HCT116 (cell line): Measurements from ENCODE around the gene PIGQ. TPM values are rescaled to one million over a fixed set of nuclear protein-coding genes. Genes with fewer than 3 reads are reported as not detected.

ENCODE experiments used
- ATAC-seq: fragments of 200-7000 bp; cut with Tn5 transposase; 2 replicates; pipeline ENCODE4 v1.9.1; 2020; ENCODE audit warnings: mild to moderate bottlenecking, moderate library complexity
- BruUV-seq: library from RNA; stranded (reverse); fragments of 400-500 nt; replicated peaks from 2 replicates; lab custom pipeline; 2021; lab: Mats Ljungman, UMichigan
- CTCF ChIA-PET: fragments of 300-600 bp; sonication (Branson Sonifier 250); formaldehyde crosslinking; loops from one replicate; lab custom pipeline; 2021; ENCODE audit warnings: antibody characterized with exemption; lab: Charles Lee
- POLR2A ChIA-PET: fragments of 300-600, 350-600 bp; sonication (Branson Sonifier 250); formaldehyde crosslinking; loops from one replicate; lab custom pipeline; 2021; ENCODE audit warnings: antibody characterized with exemption; lab: Charles Lee
- RAD21 ChIA-PET, 2 experiments: fragments of 300-600 bp; sonication (Branson Sonifier 250); formaldehyde crosslinking; loops; one replicate each; lab custom pipeline; 2023; ENCODE audit warnings: low total read pairs in 2 of 2; ENCODE audit not compliant: uncharacterized antibody in 2 of 2, unreplicated experiment in 2 of 2, low non-redundant PET in 1 of 2; lab: Charles Lee
- DNase-seq: peaks from one replicate; pipeline ENCODE4 v3.0.0-alpha.2; 2010; ENCODE audit warnings: low read depth, low spot score
- H2AFZ ChIP-seq: fragments of 200-600 bp; shearing (Covaris generic), sonication (generic); 2 replicates; pipeline ENCODE4 v1.6.1; 2017; ENCODE audit warnings: low read depth, mixed run types, mixed read lengths, antibody characterized with exemption, low read length; ENCODE audit not compliant: poor library complexity, severe bottlenecking
- H3K27ac ChIP-seq: 2 replicates; pipeline ENCODE4 v1.5.1; 2012; ENCODE audit warnings: low read depth, low read length
- H3K27me3 ChIP-seq: fragments of 200-600 bp; sonication (generic); 2 replicates; pipeline ENCODE4 v1.6.1; 2016; ENCODE audit warnings: mixed run types, low read length, mixed read lengths; ENCODE audit not compliant: insufficient read depth
- H3K36me3 ChIP-seq, 2 experiments: fragments of 200-500 bp in 1 of 2; fragments of 200-600 bp in 1 of 2; sonication (Bioruptor generic) in 1 of 2; sonication (generic) in 1 of 2; 2 replicates each; pipeline versions ENCODE4 v1.5.1 to v1.6.1; 2014 to 2016; ENCODE audit warnings: low read length in 2 of 2, inconsistent platforms in 1 of 2, mixed read lengths in 1 of 2, mixed run types in 1 of 2; ENCODE audit not compliant: insufficient read depth in 2 of 2, control insufficient read depth in 1 of 2
- H3K4me1 ChIP-seq, 2 experiments: fragments of 200-600 bp in 1 of 2; sonication (generic) in 1 of 2; 2 replicates each; pipeline versions ENCODE4 v1.5.1 to v1.6.1; 2012 to 2017; ENCODE audit warnings: low read length in 2 of 2, inconsistent platforms in 1 of 2, mild to moderate bottlenecking in 1 of 2, mixed read lengths in 1 of 2, mixed run types in 1 of 2, moderate library complexity in 1 of 2; ENCODE audit not compliant: insufficient read depth in 2 of 2, control insufficient read depth in 1 of 2
- H3K4me2 ChIP-seq: fragments of 200-600 bp; sonication (generic); 2 replicates; pipeline ENCODE4 v1.6.1; 2017; ENCODE audit warnings: mixed run types, low read length, mixed read lengths
- H3K4me3 ChIP-seq, 2 experiments: fragments of 200-600 bp in 1 of 2; sonication (generic) in 1 of 2; replicated peaks in 1 of 2; 2 replicates each; pipeline ENCODE4 v1.5.1; 2011 to 2016; ENCODE audit warnings: low read length in 2 of 2, control low read depth in 1 of 2, low read depth in 1 of 2, mild to moderate bottlenecking in 1 of 2, mixed read lengths in 1 of 2, mixed run types in 1 of 2
- H3K79me2 ChIP-seq: fragments of 200-600 bp; sonication (generic); 2 replicates; pipeline ENCODE4 v1.6.1; 2017; ENCODE audit warnings: mild to moderate bottlenecking, mixed run types, low read length, moderate library complexity, mixed read lengths; ENCODE audit not compliant: insufficient read depth
- H3K9ac ChIP-seq: fragments of 200-600 bp; sonication (generic); 2 replicates; pipeline ENCODE4 v1.6.1; 2016; ENCODE audit warnings: low read length, mixed read lengths
- H3K9me2 ChIP-seq: fragments of 200-600 bp; sonication (generic), shearing (Covaris generic); 2 replicates; pipeline ENCODE4 v1.6.1; 2017; ENCODE audit warnings: mixed run types, mild to moderate bottlenecking, moderate library complexity; ENCODE audit not compliant: insufficient read depth
- H3K9me3 ChIP-seq, 2 experiments: fragments of 200-500 bp in 1 of 2; fragments of 200-600 bp in 1 of 2; sonication (Bioruptor generic) in 1 of 2; sonication (generic) in 1 of 2; 2 replicates each; pipeline ENCODE4 v1.6.1; 2014 to 2017; ENCODE audit warnings: low read length in 2 of 2, mixed read lengths in 2 of 2, inconsistent platforms in 1 of 2, low read depth in 1 of 2, mild to moderate bottlenecking in 1 of 2, mixed run types in 1 of 2, moderate library complexity in 1 of 2; ENCODE audit not compliant: control insufficient read depth in 1 of 2, insufficient read depth in 1 of 2
- H4K20me1 ChIP-seq: fragments of 200-600 bp; sonication (generic), shearing (Covaris generic); 2 replicates; pipeline ENCODE4 v1.6.1; 2017; ENCODE audit warnings: mixed run types, mild to moderate bottlenecking, moderate library complexity; ENCODE audit not compliant: insufficient read depth
- CBX3 ChIP-seq: IDR thresholded peaks from 2 replicates; pipeline ENCODE4 v1.6.1; 2012; ENCODE audit warnings: low read depth
- ELF1 ChIP-seq: IDR thresholded peaks from 2 replicates; pipeline ENCODE4 v1.6.1; 2012; ENCODE audit warnings: low read depth, borderline replicate concordance
- EZH2phosphoT487 ChIP-seq: fragments of 200-600 bp; IDR thresholded peaks from 2 replicates; pipeline ENCODE4 v1.6.1; 2018; ENCODE audit warnings: antibody characterized with exemption, borderline replicate concordance
- POLR2A ChIP-seq: IDR thresholded peaks from 2 replicates; pipeline ENCODE4 v1.7.0; 2011; ENCODE audit warnings: borderline replicate concordance; ENCODE audit not compliant: insufficient read depth, insufficient read length; ENCODE audit errors: extremely low read depth
- POLR2AphosphoS5 ChIP-seq: IDR thresholded peaks from 2 replicates; pipeline ENCODE4 v1.6.1; 2011; ENCODE audit warnings: mild to moderate bottlenecking, low read depth, low read length, moderate library complexity
- RAD21 ChIP-seq: IDR thresholded peaks from 2 replicates; pipeline ENCODE4 v1.6.1; 2012; ENCODE audit warnings: low read depth, mild to moderate bottlenecking
- SRF ChIP-seq: IDR thresholded peaks from 2 replicates; pipeline ENCODE4 v1.6.1; 2012; ENCODE audit warnings: low read depth
- TCF7L2 ChIP-seq: IDR thresholded peaks from 2 replicates; pipeline ENCODE4 v1.7.0; 2011; ENCODE audit warnings: borderline replicate concordance, inconsistent platforms; ENCODE audit not compliant: insufficient read depth, insufficient read length; ENCODE audit errors: extremely low read depth
- ZNF274 ChIP-seq: fragments of 200-500 bp; sonication (Bioruptor generic); IDR thresholded peaks from 2 replicates; pipeline ENCODE4 v1.6.1; 2014; ENCODE audit warnings: mild to moderate bottlenecking, low read depth, low read length, inconsistent platforms
- intact Hi-C: fragments of 100-400 bp; cut with micrococcal nuclease; formaldehyde crosslinking; loops from 2 replicates; pipeline ENCODE4 v1.10.0; 2022
- total RNA-seq: library from RNA; stranded (reverse); gene quantifications from one replicate; pipeline ENCODE4 v1.2.1, GENCODE V29; 2021; ENCODE audit not compliant: unreplicated experiment
- TF ChIP-seq, protein P1 (sequence below), 3 experiments: fragments of 200-600 bp in 1 of 3; sonication (generic) in 1 of 3; IDR thresholded peaks in 2 of 3; conservative IDR thresholded peaks in 1 of 3; 2 replicates each; pipeline ENCODE4 v1.5.1; 2012 to 2017; ENCODE audit warnings: low read depth in 2 of 3, low read length in 2 of 3, antibody characterized with exemption in 1 of 3, borderline replicate concordance in 1 of 3, control low read depth in 1 of 3, mild to moderate bottlenecking in 1 of 3, mixed read lengths in 1 of 3, mixed run types in 1 of 3, moderate library complexity in 1 of 3; ENCODE audit not compliant: insufficient read depth in 1 of 3
- TF ChIP-seq, protein P2 (sequence below): IDR thresholded peaks from 2 replicates; pipeline ENCODE4 v1.6.1; 2012
- TF ChIP-seq, protein P3 (sequence below): IDR thresholded peaks from 2 replicates; pipeline ENCODE4 v1.6.1; 2011; ENCODE audit warnings: mild to moderate bottlenecking, low read length, moderate library complexity; ENCODE audit not compliant: insufficient replicate concordance; ENCODE audit errors: extremely low read depth
- TF ChIP-seq, protein P4 (sequence below): IDR thresholded peaks from 2 replicates; pipeline ENCODE4 v1.6.1; 2012

The PIGQ gene
- total RNA-seq, 1 experiment from 2014 or later, result 21.0 TPM

DNA sequence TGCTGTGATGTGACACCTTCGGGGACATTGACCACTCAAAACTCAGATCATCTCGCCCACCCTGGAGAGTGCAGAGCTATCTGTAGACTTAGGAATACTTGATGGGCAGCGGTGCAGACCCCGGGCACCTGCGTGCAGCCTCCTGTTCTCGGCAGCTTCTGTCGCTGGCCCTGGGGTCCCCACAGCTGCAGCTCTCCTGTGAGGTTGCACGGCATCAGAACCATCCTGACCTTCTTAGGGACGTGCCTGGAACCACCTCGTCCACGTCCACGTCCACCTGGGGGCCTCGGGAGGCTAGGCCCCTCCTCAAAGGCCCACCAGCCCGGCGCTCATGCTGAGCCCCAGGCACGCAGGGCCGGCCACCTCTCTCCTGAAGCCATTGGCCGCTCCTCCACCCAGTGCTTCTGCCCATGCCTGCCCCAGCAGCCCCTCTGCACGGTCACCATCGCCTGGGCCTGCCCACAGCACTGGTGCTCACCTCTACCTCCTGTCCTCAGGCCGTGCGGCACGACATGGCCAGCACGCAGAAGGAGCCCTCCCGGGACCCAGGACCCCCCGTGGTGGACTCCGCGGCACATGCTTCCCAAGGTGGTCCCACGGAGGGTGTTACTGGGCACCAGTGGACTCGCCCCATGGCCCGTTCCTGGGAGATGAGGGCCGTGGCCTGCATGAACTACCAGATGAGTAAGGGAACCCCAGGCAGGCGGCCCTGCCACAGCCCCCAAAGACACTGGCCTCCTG lies 58.7 kb downstream of the PIGQ start:
- intact Hi-C loops, result loop anchor here (5.0 kb wide), 1 partner anchor 36 kb away; the partner anchor contains the start of gene RAB40C
- no peak overlapping the region for H3K4me2 ChIP-seq
- ChIA-PET RAD21 (interaction anchor here in 1 of 2 experiments (0.9 kb wide), 1 partner anchor 40 kb away, joined by 3 read pairs; no protein-coding TSS in a partner anchor), CTCF (no interaction called here), POLR2A (no interaction called here)
- no peaks in the 10 kb centered on the region for H3K9me2 ChIP-seq
- no peak overlapping the region for H2AFZ ChIP-seq
- H3K4me3 ChIP-seq, result no peak overlapping the region
- H3K4me1 ChIP-seq, result peaks cover 29 to 44% of the 10 kb centered on the region in 2 experiments
- H4K20me1 ChIP-seq, result no peaks in the 10 kb centered on the region
- no peaks in the 10 kb centered on the region for H3K27me3 ChIP-seq
- no peak overlapping the region for H3K9ac ChIP-seq
- no peaks in the 10 kb centered on the region for H3K9me3 ChIP-seq
- BruUV-seq, result no TSS peak
- H3K79me2 ChIP-seq, result no peaks in the 10 kb centered on the region
- H3K36me3 ChIP-seq, result no peaks in the 10 kb centered on the region
- no peak for ATAC-seq
- H3K27ac ChIP-seq, result peak overlapping the region; percentile 83; the same call in 1 of the 2 replicates
- no peak for DNase-seq
- no peak for TF ChIP-seq SRF
- 0 out of 2 replicates have a peak, but pooled peaks have one; percentile 11 for TF ChIP-seq POLR2AphosphoS5
- no peak for TF ChIP-seq TCF7L2

DNA sequence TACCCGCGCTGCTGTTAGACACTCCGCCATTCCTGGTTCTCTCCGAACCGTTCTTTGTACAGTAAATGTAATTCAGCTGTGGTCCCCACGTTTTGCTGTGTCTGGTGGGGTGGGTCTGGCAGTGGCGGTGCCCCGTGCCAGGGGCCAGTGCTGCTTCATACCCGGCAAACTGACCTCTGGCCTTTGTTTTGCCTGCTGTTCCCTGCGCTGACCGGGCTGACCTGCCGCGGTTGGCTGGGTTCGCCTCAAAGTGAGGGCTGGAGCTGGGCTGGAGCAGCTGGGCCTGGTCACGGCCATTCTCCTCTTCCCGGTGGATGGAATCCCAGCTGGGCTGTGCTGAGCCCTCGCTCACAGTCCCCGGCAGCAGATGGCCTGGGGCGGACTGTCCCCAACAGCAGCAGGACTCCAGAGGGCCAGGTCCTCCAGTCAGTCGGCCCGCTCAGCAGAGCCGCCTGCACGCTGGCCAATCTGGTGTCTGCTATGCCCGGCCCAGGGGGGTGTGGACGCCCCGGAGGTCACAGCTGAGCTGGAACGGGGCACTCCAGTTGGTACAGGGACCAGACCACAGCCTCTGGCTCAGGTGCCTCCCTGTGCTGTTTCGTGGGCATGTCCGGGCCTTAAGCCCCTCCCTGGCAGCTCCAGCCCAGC lies 59.5 kb downstream of the PIGQ start:
- RAD21 ChIA-PET, result no interaction called here
- POLR2A ChIA-PET, result no interaction called here
- Histone ChIP-seq H3K27me3 (no peaks in the 10 kb centered on the region), H3K9me3 (no peaks in the 10 kb centered on the region), H4K20me1 (no peaks in the 10 kb centered on the region), H3K9ac (no peak overlapping the region), H3K4me3 (no peak overlapping the region), H3K4me1 (peaks cover 29 to 44% of the 10 kb centered on the region in 2 experiments), H3K79me2 (no peaks in the 10 kb centered on the region), H3K36me3 (no peaks in the 10 kb centered on the region), H3K27ac (no peak overlapping the region), H2AFZ (no peak overlapping the region), H3K4me2 (no peak overlapping the region), H3K9me2 (no peaks in the 10 kb centered on the region)
- TF ChIP-seq CBX3 (no peak), ELF1 (no peak), ZNF274 (no peak), POLR2A (no peak), EZH2phosphoT487 (no peak), TCF7L2 (no peak), RAD21 (no peak)
- TF ChIP-seq, protein P1, sequence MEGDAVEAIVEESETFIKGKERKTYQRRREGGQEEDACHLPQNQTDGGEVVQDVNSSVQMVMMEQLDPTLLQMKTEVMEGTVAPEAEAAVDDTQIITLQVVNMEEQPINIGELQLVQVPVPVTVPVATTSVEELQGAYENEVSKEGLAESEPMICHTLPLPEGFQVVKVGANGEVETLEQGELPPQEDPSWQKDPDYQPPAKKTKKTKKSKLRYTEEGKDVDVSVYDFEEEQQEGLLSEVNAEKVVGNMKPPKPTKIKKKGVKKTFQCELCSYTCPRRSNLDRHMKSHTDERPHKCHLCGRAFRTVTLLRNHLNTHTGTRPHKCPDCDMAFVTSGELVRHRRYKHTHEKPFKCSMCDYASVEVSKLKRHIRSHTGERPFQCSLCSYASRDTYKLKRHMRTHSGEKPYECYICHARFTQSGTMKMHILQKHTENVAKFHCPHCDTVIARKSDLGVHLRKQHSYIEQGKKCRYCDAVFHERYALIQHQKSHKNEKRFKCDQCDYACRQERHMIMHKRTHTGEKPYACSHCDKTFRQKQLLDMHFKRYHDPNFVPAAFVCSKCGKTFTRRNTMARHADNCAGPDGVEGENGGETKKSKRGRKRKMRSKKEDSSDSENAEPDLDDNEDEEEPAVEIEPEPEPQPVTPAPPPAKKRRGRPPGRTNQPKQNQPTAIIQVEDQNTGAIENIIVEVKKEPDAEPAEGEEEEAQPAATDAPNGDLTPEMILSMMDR (IDR thresholded peaks at IDR 0.05 in 2 of 3, conservative IDR thresholded peaks at IDR 0.05 in 1 of 3; ENCODE audit: borderline replicate concordance in 1 of 3, insufficient read depth in 1 of 3, low read depth in 2 of 3, low read length in 2 of 3), result no peak
- TF ChIP-seq, protein P2, sequence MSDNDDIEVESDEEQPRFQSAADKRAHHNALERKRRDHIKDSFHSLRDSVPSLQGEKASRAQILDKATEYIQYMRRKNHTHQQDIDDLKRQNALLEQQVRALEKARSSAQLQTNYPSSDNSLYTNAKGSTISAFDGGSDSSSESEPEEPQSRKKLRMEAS, result no peak
- TF ChIP-seq, protein P3, sequence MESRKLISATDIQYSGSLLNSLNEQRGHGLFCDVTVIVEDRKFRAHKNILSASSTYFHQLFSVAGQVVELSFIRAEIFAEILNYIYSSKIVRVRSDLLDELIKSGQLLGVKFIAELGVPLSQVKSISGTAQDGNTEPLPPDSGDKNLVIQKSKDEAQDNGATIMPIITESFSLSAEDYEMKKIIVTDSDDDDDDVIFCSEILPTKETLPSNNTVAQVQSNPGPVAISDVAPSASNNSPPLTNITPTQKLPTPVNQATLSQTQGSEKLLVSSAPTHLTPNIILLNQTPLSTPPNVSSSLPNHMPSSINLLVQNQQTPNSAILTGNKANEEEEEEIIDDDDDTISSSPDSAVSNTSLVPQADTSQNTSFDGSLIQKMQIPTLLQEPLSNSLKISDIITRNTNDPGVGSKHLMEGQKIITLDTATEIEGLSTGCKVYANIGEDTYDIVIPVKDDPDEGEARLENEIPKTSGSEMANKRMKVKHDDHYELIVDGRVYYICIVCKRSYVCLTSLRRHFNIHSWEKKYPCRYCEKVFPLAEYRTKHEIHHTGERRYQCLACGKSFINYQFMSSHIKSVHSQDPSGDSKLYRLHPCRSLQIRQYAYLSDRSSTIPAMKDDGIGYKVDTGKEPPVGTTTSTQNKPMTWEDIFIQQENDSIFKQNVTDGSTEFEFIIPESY, result no peak
- TF ChIP-seq, protein P4, sequence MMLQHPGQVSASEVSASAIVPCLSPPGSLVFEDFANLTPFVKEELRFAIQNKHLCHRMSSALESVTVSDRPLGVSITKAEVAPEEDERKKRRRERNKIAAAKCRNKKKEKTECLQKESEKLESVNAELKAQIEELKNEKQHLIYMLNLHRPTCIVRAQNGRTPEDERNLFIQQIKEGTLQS, result no peak
- intact Hi-C loops, result loop anchor here (5.0 kb wide), 1 partner anchor 37 kb away; the partner anchor contains the start of gene RAB40C
- CTCF ChIA-PET, result no interaction called here
- no peak for ATAC-seq
- no TSS peak for BruUV-seq
- no peak for DNase-seq
